ENCODE measurements around the gene RUNX3. TPM values are rescaled to one million over a fixed set of nuclear protein-coding genes. Genes with fewer than 3 reads are reported as not detected.

RUNX3 gene
- total and polyA plus RNA-seq, 2 donors (not counting 1 experiment from before 2014, with no cell fraction given) = 86.0 to 127 TPM

- TF ChIP-seq CTCF (IDR thresholded peaks at IDR 0.05) = no peak
- TF ChIP-seq EZH2 (IDR thresholded peaks at IDR 0.05; ENCODE audit: borderline replicate concordance, insufficient read depth, low read depth, low read length, poor library complexity, severe bottlenecking) = no peak
- CTCF ChIA-PET = interaction anchor here (0.8 to 1.0 kb wide), 2 partner anchors 15 to 280 kb away, joined by 3 read pairs; no protein-coding TSS in a partner anchor
- DNase-seq = no peak
- H3K4me1 Mint-ChIP-seq = peaks cover 27% of the 10 kb centered on the region
- no peaks in the 10 kb centered on the region for H3K9me3 Mint-ChIP-seq (ENCODE audit: insufficient read depth)
- WGBS (ENCODE audit: insufficient coverage) = 96% methylated on average over 17 of the region's 20 CpGs
- ATAC-seq (ENCODE audit: low read depth) = no peak
- Histone ChIP-seq H3K4me1 (ENCODE audit: control insufficient read depth in 2 of 2, insufficient read depth in 2 of 2, low read length in 2 of 2) (peaks cover 9 to 11% of the 10 kb centered on the region in 2 donors), H3K9me3 (ENCODE audit: control extremely low read depth in 1 of 3, control insufficient read depth in 2 of 3, insufficient read depth in 1 of 3, low read length in 2 of 3) (no peaks in the 10 kb centered on the region), H3K4me2 (replicated peaks; ENCODE audit: low read depth, low read length, poor library complexity, severe bottlenecking) (no peak overlapping the region), H3K9ac (ENCODE audit: low read length) (no peak overlapping the region), H3K27me3 (replicated peaks in 1 of 4; ENCODE audit: control extremely low read depth in 1 of 4, control insufficient read depth in 3 of 4, insufficient read depth in 4 of 4, low read length in 3 of 4) (no peaks in the 10 kb centered on the region), H4K20me1 (ENCODE audit: control insufficient read depth, insufficient read depth, low read length, poor library complexity, severe bottlenecking) (peaks cover 100% of the 10 kb centered on the region), H3K36me3 (replicated peaks in 1 of 2; ENCODE audit: control extremely low read depth in 1 of 2, control insufficient read depth in 1 of 2, extremely low read depth in 1 of 2, insufficient read depth in 2 of 2, low read length in 1 of 2) (peaks cover 0 to 83% of the 10 kb centered on the region in 2 experiments), H2AFZ (ENCODE audit: insufficient read depth, low read depth, low read length, poor library complexity, severe bottlenecking) (no peak overlapping the region), H3K79me2 (ENCODE audit: control insufficient read depth, insufficient read depth, low read length) (peaks cover 85% of the 10 kb centered on the region), H3K4me3 (ENCODE audit: control extremely low read depth in 1 of 5, extremely low read depth in 1 of 5, insufficient read depth in 1 of 5, low read depth in 2 of 5, low read length in 4 of 5) (no peak overlapping the region), H3K27ac (ENCODE audit: low read length in 2 of 2) (no peak overlapping the region)
- no peaks in the 10 kb centered on the region for H3K27me3 Mint-ChIP-seq
- no peak overlapping the region for H3K4me3 Mint-ChIP-seq
- intact Hi-C loops (cut with micrococcal nuclease) = no loop called here
- no peak overlapping the region for H3K27ac Mint-ChIP-seq
- POLR2A ChIA-PET = interaction anchor here (1.1 kb wide), 1 partner anchor 19 kb away, joined by 4 read pairs; the partner anchor contains the start of gene RUNX3
Measured at GRCh38 chr1:24911651-24912155, 18.4 kb downstream of the RUNX3 start.
